VCaP (cell line): ENCODE measurements around the gene DMXL1.
A peak's percentile ranks its signal among the peaks of the same experiment; 100 is the strongest.
"Not testable (repeated sequence)": the region's sequence is repeated elsewhere in the genome, so short reads cannot be mapped to it uniquely, and the experiment has no call there.

Experiments
- H3K27ac ChIP-seq: fragments of 450-650 bp; 2 replicates; pipeline ENCODE4 v1.5.1; 2017
- CTCF ChIP-seq: fragments of 450-650 bp; conservative IDR thresholded peaks from 2 replicates; pipeline ENCODE4 v1.5.1; 2017; ENCODE audit warnings: mild to moderate bottlenecking, moderate library complexity

The DMXL1 gene

DNA sequence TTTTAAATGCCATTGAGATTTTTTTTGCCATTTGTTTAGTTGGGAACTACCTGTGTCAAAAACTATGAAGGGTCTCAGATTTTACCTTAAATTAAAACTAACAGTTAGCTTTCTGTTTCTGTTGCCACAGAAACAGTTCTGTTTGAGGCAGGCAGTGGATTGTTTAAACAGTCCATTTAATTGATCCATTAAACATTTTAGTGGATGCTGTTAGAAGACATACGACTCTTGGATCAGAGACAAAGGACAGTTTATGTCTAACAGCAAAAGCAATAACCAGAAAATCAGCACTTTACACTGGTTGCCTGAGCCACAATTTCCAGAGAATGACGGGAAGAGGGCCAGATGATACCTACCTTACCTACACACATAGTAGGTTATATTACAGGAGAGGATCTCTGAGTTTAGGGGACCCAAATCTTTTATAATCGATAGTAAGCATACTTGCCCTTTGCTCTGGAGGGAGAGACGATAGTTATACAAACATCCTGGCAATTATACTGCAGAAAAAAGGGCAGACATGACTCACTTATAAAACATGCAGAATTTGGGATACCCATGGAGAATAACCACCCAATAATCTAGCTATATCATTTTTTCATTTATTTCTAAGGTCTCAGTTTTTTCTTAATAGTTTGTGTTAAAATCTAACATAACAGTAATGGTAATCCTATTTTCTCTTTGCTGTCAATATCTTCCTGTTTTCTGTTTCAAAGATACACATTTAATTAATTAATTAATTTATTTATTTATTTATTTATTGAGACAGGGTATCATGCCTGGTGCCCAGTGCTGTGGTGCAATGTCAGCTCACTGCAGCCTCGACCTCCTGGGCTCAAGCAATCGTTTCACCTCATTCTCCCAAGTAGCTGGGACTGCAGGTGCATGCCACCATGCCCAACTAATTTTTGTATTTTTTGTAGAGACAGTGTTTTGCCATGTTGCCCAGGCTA, 148.2 kb downstream of the DMXL1 start:
- H3K27ac ChIP-seq: peak overlapping the region; percentile 80
- no peak for TF ChIP-seq CTCF

DNA sequence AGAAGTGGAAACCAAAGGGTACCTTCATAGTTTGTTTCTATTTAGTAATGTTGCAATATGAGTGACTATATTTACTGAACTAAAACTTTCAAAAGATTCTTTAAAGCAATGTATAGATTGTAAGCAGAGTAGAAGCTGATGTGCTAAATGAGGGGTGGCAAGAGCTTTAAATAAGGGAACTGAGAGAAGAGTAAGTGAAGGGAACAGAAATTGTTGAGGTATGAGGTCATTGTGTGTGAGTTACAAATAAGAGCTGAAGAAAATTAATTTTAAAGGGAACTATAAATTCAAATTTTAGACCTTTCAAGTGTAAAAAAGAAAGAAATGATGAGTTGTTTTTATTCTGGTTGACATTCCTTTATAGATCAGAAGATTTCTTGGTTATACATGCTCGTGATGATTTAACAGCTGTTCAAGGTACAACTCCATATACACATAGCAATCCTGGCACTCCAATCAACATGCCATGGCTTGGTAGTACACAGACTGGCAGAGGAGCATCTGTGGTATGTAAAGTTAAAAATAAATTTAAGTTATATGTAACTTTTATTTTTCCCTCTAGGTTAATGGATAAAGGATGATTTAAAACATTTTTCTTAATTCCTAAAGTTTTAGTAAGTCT, 149.8 kb downstream of the DMXL1 start:
- TF ChIP-seq CTCF: no peak
- H3K27ac ChIP-seq: peak overlapping the region; percentile 80

- TF ChIP-seq CTCF: no peak
- H3K27ac ChIP-seq: no peak overlapping the region
Measured at GRCh38 chr5:119221330-119221729, 150.4 kb downstream of the DMXL1 start.

GRCh38 chr5:119229950-119230349, 159.1 kb downstream of the DMXL1 start:
- TF ChIP-seq CTCF: no peak
- H3K27ac ChIP-seq: no peak overlapping the region

GRCh38 chr5:119238265-119239118, 167.6 kb downstream of the DMXL1 start:
- no peak for TF ChIP-seq CTCF
- H3K27ac ChIP-seq: no peak overlapping the region

GRCh38 chr5:119239119-119239417, 168.2 kb downstream of the DMXL1 start:
- TF ChIP-seq CTCF: no peak
- no peak overlapping the region for H3K27ac ChIP-seq

DNA sequence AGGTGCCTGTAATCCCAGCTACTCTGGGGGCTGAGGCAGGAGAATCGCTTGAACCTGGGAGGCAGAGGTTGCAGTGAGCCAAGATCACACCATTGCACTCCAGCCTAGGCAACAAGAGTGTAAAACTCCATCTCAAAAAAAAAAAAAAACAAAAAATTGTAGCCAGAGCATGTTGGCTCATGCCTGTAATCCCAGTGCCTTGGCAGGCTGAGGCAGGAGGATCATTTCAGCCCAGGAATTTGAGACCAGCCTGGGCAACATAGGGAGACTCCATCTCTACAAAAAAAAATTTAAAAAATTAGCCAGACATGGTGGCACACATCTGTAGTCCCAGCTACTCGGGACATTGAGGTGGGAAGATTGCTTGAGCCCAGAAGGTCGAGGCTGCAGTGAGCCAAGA, 168.9 kb downstream of the DMXL1 start:
- not testable (repeated sequence) for H3K27ac ChIP-seq
